CD4-positive, alpha-beta T cell treated with Interleukin-17A for 1 hour (primary cell): ENCODE measurements around the gene ARFGAP2.

Experiments used
- DNase-seq: peaks from one replicate; pipeline ENCODE4 v3.0.0-alpha.2; 2020

ARFGAP2 gene

DNA sequence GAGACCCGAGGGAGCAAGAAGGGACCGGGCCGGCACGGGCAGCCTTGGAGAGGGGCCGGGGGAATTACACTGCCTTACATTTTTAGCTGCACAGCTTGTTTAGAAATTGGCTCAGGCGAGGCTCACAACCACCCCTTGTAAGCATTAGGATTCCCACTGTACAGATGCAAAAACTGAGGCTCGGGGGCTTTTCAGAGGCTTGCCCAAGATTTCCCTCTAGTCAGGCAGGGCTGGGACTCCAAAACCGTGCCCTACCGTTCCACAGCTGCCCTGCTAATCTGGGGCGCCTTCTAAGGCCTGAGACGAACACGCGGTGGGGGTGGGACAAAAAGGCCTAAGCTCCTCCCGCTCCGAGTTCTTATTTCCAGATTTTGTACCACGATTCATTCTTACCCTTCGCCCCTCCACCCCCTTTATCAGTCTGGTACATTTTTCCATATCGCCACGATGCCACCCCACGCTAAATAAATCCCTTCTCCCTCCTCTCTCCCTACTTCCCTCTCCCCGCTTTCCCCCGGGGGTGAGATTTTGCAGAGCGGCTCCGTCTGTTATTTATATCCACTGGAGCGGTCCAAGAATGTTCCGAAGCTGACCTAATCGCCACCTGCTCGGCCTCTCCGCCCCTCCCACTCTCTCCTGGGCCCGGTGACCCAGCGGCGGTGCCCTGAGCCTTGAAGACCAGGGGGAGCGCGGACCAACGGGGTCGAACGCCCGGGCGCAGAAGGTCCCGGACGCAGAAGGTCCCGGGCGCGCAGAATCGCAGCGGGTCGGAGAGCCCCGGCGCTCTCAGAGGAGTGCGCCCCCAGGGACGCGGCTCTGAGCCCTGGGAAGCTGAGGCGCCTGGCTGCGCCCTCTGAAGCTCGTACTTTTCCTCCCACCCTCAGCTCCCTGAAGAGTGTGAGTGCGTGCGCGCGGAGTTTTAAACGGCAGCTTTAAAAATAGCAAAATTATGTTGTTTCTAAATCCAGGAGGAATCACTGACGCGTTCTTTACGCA, 10.3 kb upstream of the ARFGAP2 start:
- peak; percentile 49 for DNase-seq

DNA sequence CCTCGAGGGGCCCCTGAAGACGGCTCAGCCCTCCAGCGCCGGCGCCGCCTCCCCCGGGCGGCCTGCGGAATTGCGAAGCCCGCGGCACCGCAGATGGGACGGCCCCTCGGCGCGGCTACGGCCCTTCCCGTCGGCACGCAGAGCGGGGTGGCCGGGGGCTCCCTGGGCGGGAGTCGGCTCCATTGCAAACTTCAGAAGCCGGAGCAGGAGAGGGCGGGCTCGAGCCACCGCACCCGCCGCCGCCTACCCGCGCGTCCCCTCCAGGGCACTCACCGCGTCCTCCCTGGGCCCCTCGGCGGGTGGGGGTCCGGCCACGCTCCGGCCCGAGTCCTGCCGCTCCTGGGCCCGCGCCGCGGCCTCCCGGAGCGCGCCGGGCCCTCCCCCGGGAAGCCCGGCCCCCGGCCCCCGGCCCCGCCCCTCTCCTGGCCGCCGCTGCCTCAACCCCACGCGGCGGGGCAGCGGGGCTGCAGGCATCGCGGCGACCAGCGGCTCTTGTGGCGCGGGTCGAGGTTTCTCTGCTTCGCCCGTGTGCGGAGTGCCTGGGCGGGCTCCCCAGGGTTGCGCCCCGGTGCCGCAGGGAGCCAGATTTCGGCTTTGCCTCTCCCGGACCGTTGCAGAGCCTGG, 9.5 kb upstream of the ARFGAP2 start, which contains the start of gene PACSIN3:
TSS of gene PACSIN3 (minus strand) at position 359 of the 624 bp plus-strand sequence. CDS start 3,707 bp downstream, outside the sequence.
- peak; percentile 38 for DNase-seq

GRCh38 chr11:47185305-47186075, 8.8 kb upstream of the ARFGAP2 start:
- DNase-seq = no peak

DNA sequence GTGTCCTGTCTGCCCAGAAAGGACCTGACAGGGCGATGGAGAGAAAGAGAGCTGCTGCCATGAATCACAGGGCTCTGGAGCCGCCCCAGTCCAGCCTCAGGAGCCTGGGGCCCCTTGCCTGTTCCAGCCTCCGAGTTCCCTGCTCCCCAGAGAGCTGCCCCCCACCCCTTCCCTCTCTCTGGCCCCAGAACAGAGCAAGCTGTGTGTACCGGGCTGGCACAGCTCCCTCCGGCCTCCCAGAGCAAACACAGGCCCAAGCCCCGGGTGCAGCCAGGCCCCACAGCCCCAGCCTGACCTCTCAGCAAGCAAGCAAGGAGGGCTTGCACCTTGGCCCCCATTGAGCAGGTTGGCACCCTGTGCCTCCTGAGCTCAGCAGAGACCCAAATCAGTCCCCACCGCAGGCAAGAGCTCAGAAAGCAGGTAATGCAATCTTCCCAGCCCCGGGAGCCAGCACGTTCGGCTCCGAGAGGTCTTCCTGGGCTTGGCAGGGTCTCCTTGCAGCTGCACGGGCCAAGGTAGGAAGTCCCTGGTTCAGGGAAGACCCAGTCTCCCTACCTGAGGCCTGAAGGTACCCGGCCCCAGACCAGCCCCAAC, 8.1 kb upstream of the ARFGAP2 start:
- no peak for DNase-seq

DNA sequence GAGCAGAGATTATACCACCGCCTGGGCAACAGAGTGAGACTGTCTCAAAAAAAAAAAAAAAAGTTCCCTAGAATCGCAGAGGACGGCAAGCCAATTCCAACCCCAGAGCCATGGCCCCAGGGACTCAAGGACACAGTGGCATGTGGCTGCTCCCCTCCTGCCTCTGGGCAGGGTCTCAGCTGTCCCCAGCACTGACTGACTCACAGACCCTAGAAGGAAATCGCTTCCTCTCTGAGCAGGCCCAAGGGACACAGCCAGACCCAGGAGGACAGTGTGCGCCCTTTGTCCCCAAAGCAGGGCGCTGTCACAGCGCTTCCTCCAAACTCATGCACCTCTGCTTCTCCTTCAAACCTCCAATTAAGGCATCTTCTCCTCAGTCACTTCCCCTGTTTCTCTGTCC, 7.3 kb upstream of the ARFGAP2 start:
- DNase-seq = no peak

- DNase-seq = no peak
These were observed 6.6 kb upstream of the ARFGAP2 start for GRCh38 chr11:47183031-47183856.

DNA sequence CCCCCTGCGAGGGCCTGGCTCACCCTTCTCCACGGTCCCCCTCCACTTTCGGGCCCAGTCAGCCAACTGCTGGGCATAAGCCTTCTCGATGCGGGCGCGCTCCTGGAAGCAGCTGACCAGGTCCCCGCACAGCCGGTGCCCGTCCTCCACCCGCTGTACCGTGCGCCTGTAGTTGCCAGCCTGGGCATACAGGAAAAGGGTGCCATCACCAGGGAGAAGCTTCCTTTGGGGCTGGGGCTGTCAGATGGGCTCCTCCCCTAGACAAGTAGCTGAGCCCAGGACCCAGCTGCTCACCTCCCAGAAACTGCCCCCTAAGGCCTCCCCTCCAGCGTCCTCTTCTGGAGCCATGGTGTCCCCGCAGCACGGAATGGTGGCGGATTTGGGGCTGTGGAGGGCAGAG, 5.7 kb upstream of the ARFGAP2 start:
- no peak for DNase-seq

DNA sequence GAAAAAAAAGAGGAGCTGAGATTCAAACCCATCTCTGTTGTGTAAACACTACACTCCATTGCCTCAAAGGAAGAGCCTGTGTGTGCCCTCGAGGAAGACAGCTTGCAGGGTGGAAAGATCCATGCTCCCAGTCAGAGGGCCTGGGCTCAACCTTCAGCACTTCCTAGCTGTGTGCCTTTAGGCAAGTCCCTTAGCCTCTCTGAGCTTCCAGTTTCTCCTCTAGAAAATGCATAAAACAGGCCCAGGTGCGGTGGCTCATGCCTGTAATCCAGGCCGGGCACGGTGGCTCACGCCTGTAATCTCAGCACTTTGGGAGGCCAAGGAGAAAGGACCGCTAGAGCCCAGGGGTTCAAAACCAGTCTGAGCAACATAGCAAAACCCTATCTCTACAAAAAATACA, 4.6 kb upstream of the ARFGAP2 start:
- DNase-seq = no peak

GRCh38 chr11:47180006-47180787, 3.5 kb upstream of the ARFGAP2 start:
- no peak for DNase-seq

GRCh38 chr11:47179655-47179991, 2.9 kb upstream of the ARFGAP2 start:
- peak; percentile 50 for DNase-seq

GRCh38 chr11:47178737-47179654, 2.3 kb upstream of the ARFGAP2 start:
- DNase-seq = no peak

DNA sequence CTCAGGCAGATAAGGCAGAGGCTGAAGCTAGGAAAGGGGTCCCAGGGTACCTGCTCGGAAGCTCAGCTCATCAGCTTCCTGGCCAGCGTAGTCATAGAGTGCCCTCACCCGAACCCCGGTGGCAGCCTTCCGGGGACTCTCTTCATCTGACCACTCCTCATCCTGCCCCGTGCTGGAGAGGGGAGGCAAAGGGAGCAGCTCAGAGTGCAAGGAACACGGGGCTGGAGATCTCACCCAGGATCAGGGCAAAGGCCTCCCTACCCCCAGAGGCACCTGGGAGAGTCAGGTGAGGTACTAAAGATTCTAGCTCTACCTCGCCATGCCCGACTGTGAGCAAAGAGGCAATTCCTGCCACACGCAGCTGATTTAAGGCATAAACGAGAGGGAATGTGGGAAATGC, 1.6 kb upstream of the ARFGAP2 start:
- no peak for DNase-seq

- DNase-seq = no peak
These were observed 1.2 kb upstream of the ARFGAP2 start for GRCh38 chr11:47177846-47178245.

GRCh38 chr11:47177229-47177845, 658 bp upstream of the ARFGAP2 start:
- peak; percentile 91 for DNase-seq

- DNase-seq = no peak
These were observed 842 bp downstream of the ARFGAP2 start for GRCh38 chr11:47175746-47176327.

DNA sequence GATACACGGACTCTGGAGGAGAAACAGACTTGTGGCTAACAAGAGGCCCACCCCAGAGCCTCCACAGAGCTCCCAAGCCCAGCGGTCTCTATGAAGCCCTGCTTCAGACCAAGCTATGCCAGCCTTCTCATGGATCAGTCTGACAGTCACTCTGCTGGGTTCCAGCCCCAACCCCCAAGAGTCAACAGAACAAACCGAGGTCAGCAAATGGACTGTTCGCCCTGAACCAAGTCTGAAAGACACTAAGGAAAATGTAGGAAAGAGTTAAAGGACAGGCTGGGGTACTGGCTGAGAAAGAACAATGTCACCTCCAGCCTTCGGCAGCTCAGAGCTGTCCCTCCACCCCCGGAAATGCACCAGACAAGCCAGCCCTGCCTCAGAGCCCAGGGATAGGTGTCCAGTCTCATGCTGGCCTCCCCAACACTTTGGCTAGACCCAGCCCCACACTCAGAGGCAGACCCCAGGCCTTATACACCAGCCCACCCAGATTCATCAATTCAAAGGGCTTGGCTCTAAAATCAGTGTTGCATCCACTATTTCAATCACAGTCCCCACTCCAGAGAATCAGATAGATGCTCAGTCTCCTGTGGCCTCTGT, 3.8 kb downstream of the ARFGAP2 start:
- no peak for DNase-seq

DNA sequence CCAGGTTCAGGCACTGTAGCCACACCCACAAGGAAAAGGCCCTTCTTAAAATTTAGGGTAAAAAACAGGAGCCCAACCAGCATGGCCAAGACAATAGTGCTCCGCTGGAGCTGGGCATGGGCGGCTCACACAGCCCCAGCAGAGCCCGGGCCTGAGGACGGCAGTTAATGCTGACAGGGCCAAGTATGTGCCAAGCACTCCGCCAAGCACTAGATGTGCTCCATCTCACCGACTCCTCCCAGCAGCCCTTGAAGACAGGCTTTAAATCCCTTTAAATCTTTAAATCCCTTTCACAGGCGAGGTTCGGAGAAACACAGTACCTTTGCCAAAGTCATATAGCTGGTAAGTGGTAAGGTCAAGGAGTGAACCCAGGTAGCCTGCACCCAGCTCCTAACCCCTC, 4.8 kb downstream of the ARFGAP2 start:
- no peak for DNase-seq

GRCh38 chr11:47171061-47171838, 5.4 kb downstream of the ARFGAP2 start:
- DNase-seq = no peak
